ENCODE data around the gene VARS1.
A peak's percentile ranks its signal among the peaks of the same experiment; 100 is the strongest.
"Not testable (repeated sequence)": the region's sequence is repeated elsewhere in the genome, so short reads cannot be mapped to it uniquely, and the experiment has no call there.

The VARS1 gene

DNA sequence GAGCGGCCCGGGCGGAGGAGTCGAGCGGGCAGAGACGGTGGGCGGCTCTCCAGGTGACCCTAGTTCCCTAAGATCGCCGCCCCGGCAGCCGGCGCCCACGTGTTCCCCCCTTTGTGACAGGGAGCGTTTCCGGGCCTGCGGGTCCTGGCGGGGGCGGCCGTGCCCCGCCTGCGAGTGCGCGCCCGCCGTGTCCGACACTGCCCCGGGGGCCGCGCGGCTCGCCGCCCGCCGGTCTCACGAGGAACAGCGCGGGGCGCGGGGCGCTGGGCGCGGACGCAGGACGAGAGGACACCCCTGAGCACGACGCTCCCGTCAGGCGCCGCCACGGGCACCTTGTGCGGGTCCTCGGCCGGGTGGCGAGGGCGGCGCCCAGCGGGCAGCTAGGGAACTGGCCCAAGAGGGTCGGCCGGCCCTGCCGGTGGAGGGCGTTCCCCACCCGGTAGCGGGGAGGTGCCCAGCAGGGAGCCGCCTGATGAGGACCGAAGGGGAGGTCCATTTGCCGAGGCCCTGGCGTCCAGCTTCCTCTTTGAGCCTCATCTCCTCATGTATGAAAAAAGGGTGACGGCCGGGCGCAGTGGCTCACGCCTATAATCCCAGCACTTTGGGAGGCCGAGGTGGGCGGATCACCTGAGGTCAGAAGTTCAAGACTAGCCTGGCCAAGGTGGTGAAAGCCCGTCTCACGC, at the start of gene VARS1:
Gene VARS1, minus strand, starts transcription at position 137 of the 683 bp plus-strand sequence. CDS start 535 bp downstream, outside the sequence.
- peak; percentile 96 for DNase-seq

DNA sequence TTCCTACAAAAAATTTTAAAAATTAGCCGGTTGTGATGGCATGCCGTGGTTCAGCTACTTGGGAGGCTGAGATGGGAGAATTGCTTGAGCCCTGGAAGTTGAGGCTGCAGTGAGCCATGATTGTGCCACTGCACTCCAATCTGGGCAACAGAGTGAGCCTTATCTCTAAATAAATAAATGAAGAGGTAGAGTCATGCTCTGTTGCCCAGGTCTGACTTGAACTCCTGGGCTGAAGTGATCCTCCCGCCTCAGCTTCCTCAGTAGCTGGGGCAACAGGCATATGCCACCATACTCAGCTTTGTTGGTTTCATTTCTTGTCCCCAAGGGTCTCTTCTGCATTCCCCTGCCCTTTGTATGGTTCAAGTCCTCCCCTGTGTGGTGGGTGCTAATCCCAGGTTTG, 49.0 kb upstream of the VARS1 start:
- DNase-seq: no peak

DNA sequence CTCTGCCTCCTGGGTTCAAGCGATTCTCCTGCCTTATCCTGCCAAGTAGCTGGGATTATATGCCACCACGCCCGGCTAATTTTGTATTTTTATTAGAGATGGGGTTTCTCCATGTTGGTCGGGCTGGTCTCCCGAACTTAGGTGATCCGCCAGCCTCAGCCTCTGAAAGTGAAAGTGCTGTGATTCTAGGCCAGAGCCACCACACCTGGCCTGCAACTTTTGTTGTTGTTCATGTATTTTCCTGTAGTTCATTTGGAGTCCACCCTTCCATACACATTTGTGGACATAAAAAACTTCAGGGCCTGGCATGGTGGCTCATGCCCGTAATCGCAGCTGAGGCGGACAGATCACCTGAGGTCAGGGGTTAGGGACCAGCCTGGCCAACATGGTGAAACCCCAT, 46.5 kb upstream of the VARS1 start:
- DNase-seq: no peak

DNA sequence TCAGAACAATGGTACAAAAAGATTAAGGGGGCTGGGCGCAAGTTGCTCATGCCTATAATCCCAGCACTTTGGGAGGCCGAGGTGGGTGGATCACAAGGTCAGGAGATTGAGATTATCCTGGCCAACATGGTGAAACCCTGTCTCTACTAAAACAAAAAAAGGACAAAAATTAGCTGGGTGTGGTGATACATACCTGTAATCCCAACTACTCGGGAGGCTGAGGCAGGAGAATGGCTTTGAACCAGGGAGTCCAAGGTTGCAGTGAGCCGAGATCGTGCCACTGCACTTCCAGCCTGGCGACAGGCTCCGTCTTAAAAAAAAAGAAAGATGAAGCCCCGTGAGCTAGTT, 44.2 kb upstream of the VARS1 start:
- not testable (repeated sequence) for DNase-seq

DNA sequence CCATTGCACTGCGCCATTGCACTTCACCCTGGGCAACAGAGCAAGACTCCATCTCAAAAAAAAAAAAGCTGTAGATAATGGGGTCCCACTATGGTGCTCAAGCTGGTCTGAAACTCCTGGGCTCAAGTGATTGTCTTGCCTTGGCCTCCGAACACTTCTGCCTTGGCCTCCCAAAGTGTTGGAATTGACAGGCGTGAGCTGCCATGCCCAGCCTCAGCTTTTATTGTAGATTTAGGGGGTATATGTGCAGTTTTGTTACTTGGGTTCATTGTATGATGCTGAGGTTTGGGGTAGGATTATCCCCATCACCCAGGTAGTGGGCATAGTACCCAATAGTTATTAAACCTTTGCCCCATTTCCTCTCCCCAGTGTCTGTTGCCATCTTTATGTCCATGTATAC, 43.4 kb upstream of the VARS1 start:
- DNase-seq: no peak

- DNase-seq: not testable (repeated sequence)
Measured at GRCh38 chr6:31838114-31838553, 42.6 kb upstream of the VARS1 start.

- DNase-seq: no peak
Measured at GRCh38 chr6:31837369-31838113, 42.0 kb upstream of the VARS1 start.

GRCh38 chr6:31836474-31837368, 41.2 kb upstream of the VARS1 start:
- DNase-seq: peak; percentile 60 to 77

- no peak for DNase-seq
Measured at GRCh38 chr6:31836047-31836473, 40.5 kb upstream of the VARS1 start.

DNA sequence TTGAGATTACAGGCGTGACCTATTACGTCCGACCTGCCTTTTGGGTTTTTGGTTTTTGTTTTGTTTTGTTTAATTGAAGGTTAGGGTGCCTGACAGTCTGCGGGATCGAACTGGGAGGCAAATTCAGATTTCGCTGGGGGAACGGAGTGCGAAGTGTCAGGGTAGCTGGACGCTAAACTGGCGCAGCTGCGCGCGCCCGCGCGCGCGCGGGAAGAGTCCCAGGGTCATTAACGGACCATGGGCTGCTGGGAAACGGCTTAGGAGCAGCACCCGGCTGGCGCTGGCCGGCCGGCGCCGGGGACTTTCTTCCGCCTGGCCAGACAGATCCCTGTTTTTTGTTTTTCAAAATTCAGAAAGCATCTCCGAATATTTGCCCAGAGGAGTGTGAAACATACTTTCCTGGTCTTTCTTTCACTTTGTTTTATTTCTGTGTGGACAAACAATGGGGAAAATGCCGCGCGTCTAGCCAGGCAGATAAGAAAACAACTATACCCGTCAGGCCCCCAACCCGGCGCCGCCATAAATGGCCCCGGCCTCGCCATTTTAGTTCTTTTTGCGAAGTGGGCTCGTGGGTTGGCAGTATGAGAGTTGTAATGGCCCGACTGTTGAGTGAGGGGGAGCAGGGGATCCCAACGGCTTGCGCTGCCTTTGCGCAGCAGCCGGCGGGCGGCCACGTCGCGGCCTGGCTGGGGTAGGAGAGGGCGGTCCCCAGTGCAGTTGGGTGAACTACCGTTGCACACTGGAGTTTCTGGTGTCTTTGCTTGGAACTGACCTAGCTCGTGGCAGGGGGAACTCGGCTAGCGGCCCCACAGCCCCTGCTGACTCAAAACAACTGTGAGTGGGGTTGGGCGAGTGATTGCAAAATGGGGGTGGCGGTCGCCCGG, 39.1 kb upstream of the VARS1 start:
- peak; percentile 76 to 91 for DNase-seq

DNA sequence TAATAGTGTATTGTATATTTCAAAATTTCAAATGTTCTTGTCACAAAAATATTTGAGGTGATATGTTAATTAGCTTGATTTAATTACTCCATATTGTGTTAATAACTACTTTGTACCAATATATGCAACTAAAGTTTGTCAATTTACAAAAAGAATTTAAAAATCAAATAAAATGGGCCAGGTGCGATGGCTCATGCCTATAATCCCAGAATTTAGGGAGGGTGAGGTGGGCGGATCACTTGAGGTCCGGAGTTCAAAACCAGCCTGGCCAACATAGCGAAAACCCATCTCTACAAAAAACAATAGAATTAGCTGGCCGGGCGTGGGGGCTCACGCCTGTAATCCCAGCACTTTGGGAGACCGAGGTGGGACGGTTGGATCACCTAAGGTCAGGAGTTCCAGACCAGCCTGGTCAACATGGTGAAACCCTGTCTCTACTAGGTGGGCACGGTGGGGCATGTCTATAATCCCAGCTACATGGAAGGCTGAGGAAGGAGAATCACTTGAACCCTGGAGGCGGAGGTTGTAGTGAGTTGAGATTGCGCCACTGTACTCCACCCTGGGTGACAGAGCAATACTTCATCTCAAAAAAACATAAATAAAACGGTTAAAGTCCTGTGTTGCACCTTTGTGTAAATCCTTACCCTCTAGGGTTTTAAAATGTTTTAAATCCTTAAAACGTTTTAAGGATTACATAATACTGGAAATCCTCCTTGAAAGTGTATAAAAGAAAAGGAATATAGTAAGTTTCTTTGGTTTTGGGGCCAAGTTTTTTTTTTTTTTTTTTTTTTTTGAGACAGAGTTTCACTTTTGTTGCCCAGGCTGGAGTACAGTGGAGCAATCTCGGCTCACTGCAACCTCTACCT, 36.0 kb upstream of the VARS1 start:
- DNase-seq: peak; percentile 69 to 76

DNA sequence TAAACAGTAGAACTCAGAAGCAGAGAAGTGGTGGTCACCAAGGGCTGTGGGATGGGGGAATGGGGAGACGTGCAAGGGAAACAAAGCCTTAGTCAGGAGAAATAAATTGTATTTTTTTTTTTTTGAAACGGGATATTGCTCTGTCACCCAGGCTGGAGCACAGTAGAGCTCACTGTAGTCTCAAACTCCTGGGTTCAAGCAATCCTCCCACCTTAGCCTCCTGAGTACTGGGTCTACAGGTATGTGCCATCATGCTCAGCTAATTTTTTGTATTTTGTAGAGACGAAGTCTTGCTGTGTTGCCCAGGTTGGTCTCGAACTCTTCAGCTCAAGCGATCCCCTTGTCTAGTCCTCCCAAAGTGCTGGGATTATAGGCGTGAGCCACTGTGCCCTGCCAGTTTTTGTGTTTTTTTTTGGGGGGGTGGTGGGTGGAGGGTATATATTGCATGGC, 35.4 kb upstream of the VARS1 start:
- DNase-seq: no peak

GRCh38 chr6:31829633-31830283, 34.2 kb upstream of the VARS1 start:
- peak; percentile 41 to 74 for DNase-seq

- DNase-seq: peak; percentile 96 to 98
Measured at GRCh38 chr6:31827286-31828079, 31.9 kb upstream of the VARS1 start, which contains the start of gene HSPA1B. TSS of gene HSPA1B (plus strand) at chr6:31827738. CDS start at chr6:31827951, 213 bp downstream.

DNA sequence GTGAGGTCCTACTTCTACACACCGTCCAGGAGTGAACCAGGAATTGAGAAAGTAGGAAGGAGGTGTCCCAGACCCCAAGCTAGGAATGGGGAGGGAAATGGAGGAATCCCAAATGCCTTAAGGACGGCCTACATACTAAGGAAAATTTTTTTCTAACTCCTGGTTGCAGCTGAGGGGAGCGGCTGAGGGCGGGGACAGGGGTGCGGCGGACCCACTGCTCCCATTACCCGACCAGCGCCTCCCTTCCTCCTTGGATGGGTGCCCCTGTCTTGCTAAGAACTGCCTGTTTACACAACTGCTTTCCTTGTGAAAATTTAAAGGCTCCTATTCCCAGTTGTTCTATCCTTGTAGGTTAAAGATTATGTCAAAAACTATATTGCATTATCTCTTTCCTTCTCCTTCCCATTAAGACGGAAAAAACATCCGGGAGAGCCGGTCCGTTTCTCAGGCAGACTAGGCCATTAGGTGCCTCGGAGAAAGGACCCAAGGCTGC, 31.3 kb upstream of the VARS1 start:
- peak in 1 of 2 donors; percentile 36 for DNase-seq

- DNase-seq: no peak
Measured at GRCh38 chr6:31825553-31825952, 30.0 kb upstream of the VARS1 start.

GRCh38 chr6:31823592-31824196, 28.1 kb upstream of the VARS1 start:
- DNase-seq: peak in 1 of 2 donors; percentile 35

- peak; percentile 86 to 97 for DNase-seq
Measured at GRCh38 chr6:31822036-31822821, 26.7 kb upstream of the VARS1 start.

Data from inflammatory macrophage treated with lipopolysaccharide for 1 hour (primary cell).